Right lobe of liver (tissue), 6 donors: ENCODE data around the gene CDC42EP5. TPM values are rescaled to one million over a fixed set of nuclear protein-coding genes. Genes with fewer than 3 reads are reported as not detected.

Experiments used
- ATAC-seq, 4 donors: fragments of 200-7000 bp; cut with Tn5 transposase; one replicate each; pipeline ENCODE4 v1.9.1; 2020; ENCODE audit warnings: mild to moderate bottlenecking in 4 of 4, moderate library complexity in 4 of 4
- DNase-seq, 3 donors: peaks; one replicate each; pipeline ENCODE4 v3.0.0-alpha.2; 2020
- H3K27ac ChIP-seq, 3 donors: fragments of 200-600 bp; one replicate each; pipeline ENCODE4 v1.8.0; 2022
- H3K27me3 ChIP-seq, 2 donors: fragments of 200-600 bp; one replicate each; pipeline ENCODE4 v1.8.0; 2022
- H3K36me3 ChIP-seq, 4 donors: fragments of 200-600 bp; sonication (generic) in 1 of 4; one replicate each; pipeline versions ENCODE4 v1.5.1 to v1.8.0; 2017 to 2022; ENCODE audit warnings: control low read depth in 1 of 4
- H3K4me1 ChIP-seq, 4 donors: fragments of 200-600 bp; sonication (generic) in 1 of 4; one replicate each; pipeline versions ENCODE4 v1.5.1 to v1.8.0; 2017 to 2022; ENCODE audit warnings: control low read depth in 1 of 4
- H3K4me3 ChIP-seq, 3 donors: fragments of 200-600 bp; one replicate each; pipeline ENCODE4 v1.8.0; 2022
- H3K9me3 ChIP-seq, 4 donors: fragments of 200-600 bp; sonication (generic) in 1 of 4; one replicate each; pipeline versions ENCODE4 v1.5.1 to v1.8.0; 2017 to 2022; ENCODE audit warnings: control low read depth in 1 of 4
- POLR2A ChIP-seq: fragments of 450-650 bp; IDR thresholded peaks from one replicate; pipeline ENCODE4 v1.6.1; 2017; ENCODE audit warnings: antibody characterized with exemption, mild to moderate bottlenecking
- WGBS: methylation state at CpG from one replicate; pipeline ENCODE4 v1.1.6; 2018; ENCODE audit warnings: low coverage, low lambda C conversion rate; ENCODE audit not compliant: insufficient coverage; ENCODE audit errors: missing lambda C conversion rate; 5-methylcytosine and 5-hydroxymethylcytosine counted together
- intact Hi-C, 2 donors: fragments of 100-400 bp; cut with DNase I; formaldehyde crosslinking; loops; one replicate each; pipeline versions ENCODE4 v1.11.2 to v1.14.1; 2022
- total RNA-seq, 6 experiments: library from RNA; depleted of rRNA in 2 of 6; stranded (reverse); fragments of >200 nt in 2 of 6; fragmentation: NEBNext Ultra II Directional in 3 of 6; extraction: Animal tissue kit (Norgen Biotek cat#: 25700) in 3 of 6; gene quantifications; one replicate each; pipeline versions ENCODE4 v1.1.0 to v1.2.4, GENCODE V29; 2016 to 2023
- TF ChIP-seq, protein P1 (sequence below), 4 donors: fragments of 200-600 bp in 3 of 4; fragments of 450-650 bp in 1 of 4; IDR thresholded peaks; one replicate each; pipeline versions ENCODE4 v1.5.1 to v1.8.0; 2016 to 2022; ENCODE audit warnings: antibody characterized with exemption in 4 of 4, mild to moderate bottlenecking in 2 of 4
- donor health status: DM: no; HTN: yes; CAD: no.
- donor health status: DM: no; HTN: no; CAD: no.
- donor health status: DM: no; HTN: no; CAD: no.
- donor health status: DM: no; HTN: yes; CAD: no.
- donor health status: DM: no; HTN: yes; CAD: no.

The CDC42EP5 gene
- total RNA-seq, 6 experiments from 2014 or later: 1.3 to 3.7 (median 2.0) TPM

- no peak overlapping the region for H3K27ac ChIP-seq
- ATAC-seq: no peak
- no peaks in the 10 kb centered on the region for H3K27me3 ChIP-seq
Observed at GRCh38 chr19:54457773-54458647, 15.1 kb downstream of the CDC42EP5 start.

DNA sequence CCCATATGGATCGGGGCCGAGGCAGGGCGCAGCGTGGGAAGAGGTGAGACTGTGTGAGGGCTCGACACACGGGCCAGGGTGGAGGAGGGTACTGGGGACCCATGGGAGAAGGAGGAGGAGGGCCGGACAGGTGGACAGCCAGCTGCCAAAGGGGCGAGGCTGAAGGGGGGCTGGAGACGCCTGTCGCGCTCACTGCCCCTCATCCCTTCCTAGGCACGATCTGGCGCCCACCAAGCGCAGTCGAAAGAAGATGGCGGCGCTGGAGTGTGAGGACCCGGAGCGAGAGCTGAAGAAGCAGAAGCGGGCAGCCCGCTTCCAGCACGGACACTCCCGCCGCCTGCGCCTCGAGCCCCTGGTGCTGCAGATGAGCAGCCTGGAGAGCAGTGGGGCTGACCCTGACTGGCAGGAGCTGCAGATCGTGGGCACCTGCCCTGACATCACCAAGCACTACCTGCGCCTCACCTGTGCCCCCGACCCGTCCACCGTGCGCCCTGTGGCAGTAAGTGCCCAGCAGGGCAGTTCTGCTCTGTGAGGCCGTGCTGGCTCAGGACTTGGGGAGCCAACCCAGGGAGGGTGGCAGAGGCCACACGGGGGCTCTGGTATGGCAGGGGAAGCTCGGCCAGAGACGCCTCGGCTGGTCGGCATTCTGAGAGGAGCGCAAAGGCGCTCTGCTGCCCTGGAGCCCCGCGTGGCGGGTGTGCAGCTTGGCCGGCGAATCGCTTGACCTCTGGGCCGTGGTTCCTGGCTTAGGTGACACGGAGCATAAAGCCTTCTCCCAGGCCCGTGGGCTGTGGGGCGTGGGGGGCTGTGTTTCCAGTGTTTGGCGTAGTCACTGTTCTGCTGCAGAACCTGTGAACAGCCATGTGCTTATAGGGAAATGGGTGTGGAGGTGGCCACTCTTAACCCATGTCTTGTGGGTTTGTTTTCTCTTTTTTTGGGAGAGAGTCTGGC is 16.4 kb downstream of the CDC42EP5 start:
- intact Hi-C loops: no loop called here
- TF ChIP-seq POLR2A: no peak
- TF ChIP-seq, protein P1, sequence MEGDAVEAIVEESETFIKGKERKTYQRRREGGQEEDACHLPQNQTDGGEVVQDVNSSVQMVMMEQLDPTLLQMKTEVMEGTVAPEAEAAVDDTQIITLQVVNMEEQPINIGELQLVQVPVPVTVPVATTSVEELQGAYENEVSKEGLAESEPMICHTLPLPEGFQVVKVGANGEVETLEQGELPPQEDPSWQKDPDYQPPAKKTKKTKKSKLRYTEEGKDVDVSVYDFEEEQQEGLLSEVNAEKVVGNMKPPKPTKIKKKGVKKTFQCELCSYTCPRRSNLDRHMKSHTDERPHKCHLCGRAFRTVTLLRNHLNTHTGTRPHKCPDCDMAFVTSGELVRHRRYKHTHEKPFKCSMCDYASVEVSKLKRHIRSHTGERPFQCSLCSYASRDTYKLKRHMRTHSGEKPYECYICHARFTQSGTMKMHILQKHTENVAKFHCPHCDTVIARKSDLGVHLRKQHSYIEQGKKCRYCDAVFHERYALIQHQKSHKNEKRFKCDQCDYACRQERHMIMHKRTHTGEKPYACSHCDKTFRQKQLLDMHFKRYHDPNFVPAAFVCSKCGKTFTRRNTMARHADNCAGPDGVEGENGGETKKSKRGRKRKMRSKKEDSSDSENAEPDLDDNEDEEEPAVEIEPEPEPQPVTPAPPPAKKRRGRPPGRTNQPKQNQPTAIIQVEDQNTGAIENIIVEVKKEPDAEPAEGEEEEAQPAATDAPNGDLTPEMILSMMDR (IDR thresholded peaks at IDR 0.05): no peak

More at GRCh38 chr19:54457773-54458647, 15.1 kb downstream of the CDC42EP5 start:
- no peak for DNase-seq
- Histone ChIP-seq H3K9me3 (no peaks in the 10 kb centered on the region), H3K4me3 (no peak overlapping the region), H3K36me3 (peaks cover 31 to 91% (median 58%) of the 10 kb centered on the region in 4 donors), H3K4me1 (peaks cover 0 to 12% (median 5%) of the 10 kb centered on the region in 4 donors)
- no peak for TF ChIP-seq POLR2A
- TF ChIP-seq, protein P1 (IDR thresholded peaks at IDR 0.05): no peak
- WGBS: 82% methylated on average over 5 of the region's 42 CpGs
- intact Hi-C loops: no loop called here

DNA sequence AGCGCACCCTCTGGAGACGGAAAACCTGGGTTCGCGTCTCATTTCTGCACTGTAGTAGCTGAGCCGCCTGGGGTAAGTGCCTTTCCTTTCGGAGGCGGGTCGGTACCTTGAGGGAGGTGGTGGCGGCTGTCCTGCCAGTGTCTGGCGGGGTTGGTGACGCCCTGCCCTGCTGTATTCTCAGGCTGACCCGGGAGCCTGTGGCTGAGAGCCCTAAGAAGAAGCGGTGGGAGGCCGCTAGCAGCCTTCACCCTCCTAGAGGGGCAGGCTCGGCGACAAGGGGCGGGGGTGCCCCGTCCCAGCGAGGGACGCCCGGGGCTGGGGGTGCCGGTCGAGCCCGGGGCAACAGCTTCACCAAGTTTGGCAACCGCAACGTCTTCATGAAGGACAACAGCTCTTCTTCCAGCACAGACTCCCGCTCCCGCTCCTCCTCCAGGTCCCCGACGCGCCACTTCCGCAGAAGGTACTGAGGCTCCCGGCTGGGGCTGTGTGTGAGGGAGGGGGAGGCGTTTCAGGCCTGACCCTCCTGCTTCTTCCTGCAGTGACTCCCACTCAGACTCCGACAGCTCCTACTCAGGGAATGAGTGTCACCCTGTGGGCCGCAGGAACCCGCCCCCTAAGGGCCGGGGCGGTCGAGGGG is 17.2 kb downstream of the CDC42EP5 start:
- Histone ChIP-seq H3K27me3 (no peaks in the 10 kb centered on the region), H3K9me3 (no peaks in the 10 kb centered on the region), H3K4me1 (peaks cover 0 to 3% (median under 1%) of the 10 kb centered on the region in 4 donors), H3K36me3 (peaks cover 39 to 94% (median 64%) of the 10 kb centered on the region in 4 donors), H3K4me3 (no peak overlapping the region), H3K27ac (no peak overlapping the region)
- intact Hi-C loops: no loop called here
- TF ChIP-seq, protein P1 (IDR thresholded peaks at IDR 0.05): no peak
- no peak for TF ChIP-seq POLR2A
- DNase-seq (no peak), ATAC-seq (no peak)
- 50% methylated on average over 1 of the region's 40 CpGs for WGBS

More for the DNA sequence above, 16.4 kb downstream of the CDC42EP5 start:
- Histone ChIP-seq H3K4me3 (no peak overlapping the region), H3K27ac (no peak overlapping the region), H3K4me1 (peaks cover 0 to under 1% (median 0%) of the 10 kb centered on the region in 4 donors), H3K9me3 (no peaks in the 10 kb centered on the region), H3K27me3 (no peaks in the 10 kb centered on the region), H3K36me3 (peaks cover 42 to 97% (median 69%) of the 10 kb centered on the region in 4 donors)
- ATAC-seq: no peak
- no peak for DNase-seq
- 88% methylated on average over 12 of the region's 51 CpGs for WGBS
